ENCODE data around the gene CD82. TPM values are rescaled to one million over a fixed set of nuclear protein-coding genes. Genes with fewer than 3 reads are reported as not detected.

Gene CD82
- total RNA-seq, 1 experiment from 2014 or later: 4.5 TPM

GRCh38 chr11:44597358-44598012 is 32.0 kb downstream of the CD82 start:
- Histone ChIP-seq H2BK15ac (ENCODE audit: low read depth, low read length) (no peak overlapping the region), H3K27ac (ENCODE audit: insufficient read length, low read depth, low read length) (no peak overlapping the region), H3K14ac (ENCODE audit: insufficient read depth, low read length) (no peak overlapping the region), H4K5ac (ENCODE audit: insufficient read length, low read depth, low read length) (no peak overlapping the region), H3K4ac (ENCODE audit: low read depth, low read length) (no peak overlapping the region), H3T11ph (ENCODE audit: low read length) (no peak overlapping the region), H3K79me2 (ENCODE audit: insufficient read depth, low read length) (no peaks in the 10 kb centered on the region), H3K56ac (ENCODE audit: insufficient read length, low read depth, low read length) (no peak overlapping the region), H4K91ac (ENCODE audit: insufficient read length, low read depth, low read length) (no peak overlapping the region), H4K20me1 (ENCODE audit: control insufficient read depth, insufficient read depth, insufficient read length) (no peaks in the 10 kb centered on the region), H3K79me1 (ENCODE audit: insufficient read depth, low read depth, low read length, poor library complexity, severe bottlenecking) (no peaks in the 10 kb centered on the region), H4K8ac (replicated peaks; ENCODE audit: insufficient read length, low read depth, low read length) (no peak overlapping the region), H2AK5ac (ENCODE audit: insufficient read length, low read length) (no peak overlapping the region), H2BK20ac (ENCODE audit: low read depth, low read length, poor library complexity, severe bottlenecking) (no peak overlapping the region), H3K9me3 (ENCODE audit: control insufficient read depth, low read depth, low read length) (no peaks in the 10 kb centered on the region), H3K23ac (ENCODE audit: insufficient read length, low read depth, low read length) (no peak overlapping the region), H2BK12ac (ENCODE audit: insufficient read length, low read depth, low read length) (no peak overlapping the region), H3K27me3 (ENCODE audit: insufficient read depth, low read length) (no peaks in the 10 kb centered on the region), H3K4me2 (ENCODE audit: insufficient read depth, insufficient read length, low read length) (no peak overlapping the region), H2BK120ac (ENCODE audit: low read depth, low read length, poor library complexity, severe bottlenecking) (no peak overlapping the region), H3K23me2 (ENCODE audit: insufficient read length, low read depth, low read length, poor library complexity, severe bottlenecking) (no peaks in the 10 kb centered on the region), H3K4me1 (ENCODE audit: insufficient read depth, low read length) (no peaks in the 10 kb centered on the region), H2BK5ac (ENCODE audit: insufficient read length, low read length) (no peak overlapping the region), H3K18ac (ENCODE audit: insufficient read length, low read depth, low read length) (no peak overlapping the region), H2AFZ (ENCODE audit: low read length) (no peak overlapping the region), H3K9ac (ENCODE audit: extremely low read depth, insufficient read length, low read length) (no peak overlapping the region)
- no CpG with 5 or more reads among the region's 5 CpGs for WGBS (ENCODE audit: extremely low coverage, insufficient read length, low lambda C conversion rate)
- H3K4me1 Mint-ChIP-seq: peaks cover 13 to 35% of the 10 kb centered on the region in 2 experiments
- TF ChIP-seq CTCF (conservative IDR thresholded peaks at IDR 0.05): no peak
- DNase-seq: no peak
- H3K27ac Mint-ChIP-seq: no peak overlapping the region
- H3K9me3 Mint-ChIP-seq: no peaks in the 10 kb centered on the region
- H3K4me3 Mint-ChIP-seq: no peak overlapping the region
- H3K27me3 Mint-ChIP-seq (ENCODE audit: low read depth): no peaks in the 10 kb centered on the region; the same call in 1 of the 2 replicates
- no peaks in the 10 kb centered on the region for H3K36me3 Mint-ChIP-seq (ENCODE audit: insufficient read depth in 1 of 3, low read depth in 3 of 3)
